NCI-H526 (cell line): ENCODE measurements around the gene CCDC169.
"Not testable (repeated sequence)": the region's sequence is repeated elsewhere in the genome, so short reads cannot be mapped to it uniquely, and the experiment has no call there.

Source experiments
- DNase-seq, 2 experiments: peaks; one replicate each; lab custom pipeline; 2025; lab: John Stamatoyannopoulos, UW

Gene CCDC169

DNA sequence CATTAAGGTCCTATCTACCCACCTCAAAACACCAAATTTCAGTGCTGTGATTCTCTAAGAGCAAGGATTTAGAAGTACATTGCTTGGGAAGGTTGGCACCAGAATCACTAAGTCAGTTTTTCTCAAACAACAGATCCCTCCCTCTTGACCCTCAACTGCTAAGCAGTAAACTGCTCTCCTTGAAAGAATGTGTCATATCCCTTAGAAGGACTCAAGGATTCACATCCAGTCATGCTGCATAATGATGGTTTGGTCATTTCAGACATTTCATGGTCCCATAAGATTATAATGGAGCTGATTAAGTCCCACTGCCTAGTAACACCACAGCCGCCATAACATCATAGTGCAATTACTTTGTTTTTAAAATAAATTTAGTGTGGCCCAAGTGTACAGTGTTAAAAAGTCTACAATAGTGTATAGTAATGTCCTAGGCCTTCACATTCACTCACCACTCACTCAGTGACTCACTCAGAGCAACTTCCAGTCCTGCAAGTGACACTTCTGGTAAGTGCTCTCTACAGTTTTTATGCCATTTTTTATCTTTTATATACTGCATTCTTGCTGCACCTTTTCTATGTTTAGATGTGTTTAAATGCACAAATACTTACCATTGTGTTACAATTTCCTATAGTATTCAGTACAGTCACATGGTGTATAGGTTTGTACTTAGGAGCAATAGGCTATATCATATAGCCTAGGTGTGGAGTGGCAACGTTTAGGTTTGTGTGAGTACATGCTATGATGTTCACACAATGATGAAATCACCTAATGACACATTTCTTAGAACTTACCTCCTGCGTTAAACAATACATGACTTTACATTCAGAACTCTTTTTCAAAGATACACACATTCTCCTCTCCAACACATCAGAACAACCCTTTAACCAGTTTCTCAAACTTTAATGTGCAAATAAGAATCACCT lies 15.7 kb upstream of the CCDC169 start:
- DNase-seq, result no peak

GRCh38 chr13:36310417-36311108 lies 12.9 kb upstream of the CCDC169 start:
- DNase-seq, result no peak

- DNase-seq, result no peak
These were observed 4.7 kb upstream of the CCDC169 start for GRCh38 chr13:36302289-36302688.

DNA sequence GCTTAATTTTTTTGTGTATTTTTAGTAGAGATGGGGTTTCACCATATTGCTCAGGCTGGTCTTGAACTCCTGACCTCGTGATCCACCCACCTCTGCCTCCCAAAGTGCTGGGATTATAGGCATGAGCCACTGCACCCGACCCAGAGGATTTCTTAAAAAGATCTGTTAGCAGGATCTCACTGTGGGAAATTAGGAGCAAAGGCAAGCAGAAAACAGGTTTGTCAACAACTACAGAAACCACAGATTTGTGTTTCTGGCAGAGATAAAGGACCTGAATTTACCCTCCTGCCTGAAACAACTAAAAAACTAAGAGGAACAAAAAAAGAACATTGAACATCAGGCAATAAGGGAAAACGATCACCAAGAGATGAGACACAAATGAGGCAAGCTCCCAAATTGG lies 1.9 kb upstream of the CCDC169 start:
- DNase-seq, result not testable (repeated sequence)

GRCh38 chr13:36298535-36299068 lies 988 bp upstream of the CCDC169 start:
- no peak for DNase-seq

GRCh38 chr13:36294096-36294495 lies 3.5 kb downstream of the CCDC169 start:
- DNase-seq, result no peak

GRCh38 chr13:36293497-36293896 lies 4.1 kb downstream of the CCDC169 start:
- DNase-seq, result no peak

- DNase-seq, result no peak
These were observed 8.7 kb downstream of the CCDC169 start for GRCh38 chr13:36288794-36289391.

DNA sequence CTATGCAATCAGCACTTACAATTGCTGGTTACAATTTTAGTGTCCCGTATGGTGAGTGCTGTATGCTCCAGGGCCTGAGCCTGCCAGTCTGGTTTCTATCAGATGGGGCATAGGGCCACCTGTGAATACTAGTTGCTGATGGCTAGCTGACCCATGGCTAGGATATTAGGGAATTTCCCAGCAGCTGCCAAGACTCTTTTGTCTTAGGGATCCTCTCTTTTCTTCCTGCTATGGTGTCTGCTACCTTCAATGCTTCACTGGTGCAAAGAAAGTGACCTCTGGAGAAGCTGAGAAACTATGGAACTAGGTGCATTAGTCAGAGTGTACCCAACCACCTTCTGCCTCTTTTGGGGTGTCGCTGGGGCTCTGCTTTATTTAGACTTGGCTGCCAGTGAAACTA lies 11.6 kb downstream of the CCDC169 start:
- no peak for DNase-seq

DNA sequence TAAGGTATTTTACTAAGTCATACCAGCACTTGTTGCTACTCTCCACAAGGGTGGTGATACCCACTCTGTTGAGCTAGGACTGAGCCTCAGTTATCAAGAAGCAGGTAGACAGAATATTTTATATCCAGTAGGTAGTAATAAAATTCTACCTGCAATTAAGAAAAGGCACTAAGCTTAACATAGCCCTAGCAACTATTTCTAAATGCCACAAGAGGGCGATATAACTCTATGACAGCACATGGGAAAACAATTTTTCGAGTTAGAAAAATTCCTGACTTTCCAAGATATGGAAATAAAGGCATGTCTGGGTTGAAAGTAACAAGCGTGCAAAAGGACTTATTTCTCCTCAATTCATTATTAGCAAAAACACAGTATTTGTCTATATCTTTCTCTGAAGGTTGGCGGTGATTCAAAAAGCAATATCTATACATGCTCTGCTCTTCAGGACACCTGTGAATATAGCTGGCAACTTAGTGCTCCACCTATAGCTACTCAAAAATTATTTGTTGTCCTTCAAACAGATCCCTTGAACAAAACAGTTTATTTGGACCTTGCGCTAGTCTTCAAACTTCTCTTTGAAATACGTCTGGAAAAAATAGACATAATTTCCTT lies 14.7 kb downstream of the CCDC169 start:
- peak; percentile 26 to 72 for DNase-seq

DNA sequence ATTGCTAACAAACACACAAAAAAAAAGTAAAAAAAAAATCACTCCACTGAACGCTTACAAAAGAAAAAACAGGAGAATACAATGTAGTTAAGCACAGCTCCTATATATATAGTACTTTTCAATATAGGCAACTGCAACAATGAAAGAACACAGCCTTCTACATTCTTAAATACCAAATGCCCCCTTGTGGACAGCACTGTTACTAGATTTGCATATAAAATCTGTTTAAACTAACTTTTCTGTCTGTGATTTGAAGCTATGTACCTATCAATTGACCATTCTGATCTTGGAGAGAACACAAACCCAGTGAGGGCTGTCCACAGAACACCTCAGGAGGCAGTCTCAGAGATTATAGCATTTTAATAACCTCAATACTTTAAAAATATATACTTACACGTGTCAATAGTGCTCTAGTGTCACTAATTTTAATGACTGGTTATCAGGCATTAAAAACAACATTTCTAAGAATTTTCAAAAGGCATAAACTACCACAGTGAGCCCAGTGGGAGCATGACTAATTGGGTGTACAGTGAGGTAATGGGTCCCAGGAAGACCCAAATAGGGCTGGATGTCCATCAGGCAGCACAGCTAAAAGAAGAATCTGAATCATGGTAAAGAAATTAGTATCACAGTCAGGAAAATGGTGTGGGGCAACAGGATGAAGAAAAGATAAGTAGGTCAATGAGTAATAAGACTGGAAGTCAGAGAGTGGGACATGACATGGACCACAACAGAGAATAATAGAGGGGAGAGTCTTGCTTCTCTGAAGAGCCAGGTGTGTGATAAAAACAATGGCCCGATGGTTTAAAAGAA lies 22.2 kb downstream of the CCDC169 start:
- DNase-seq, result peak; percentile 22 to 84

- DNase-seq, result no peak
These were observed 24.2 kb downstream of the CCDC169 start for GRCh38 chr13:36273431-36273830.

DNA sequence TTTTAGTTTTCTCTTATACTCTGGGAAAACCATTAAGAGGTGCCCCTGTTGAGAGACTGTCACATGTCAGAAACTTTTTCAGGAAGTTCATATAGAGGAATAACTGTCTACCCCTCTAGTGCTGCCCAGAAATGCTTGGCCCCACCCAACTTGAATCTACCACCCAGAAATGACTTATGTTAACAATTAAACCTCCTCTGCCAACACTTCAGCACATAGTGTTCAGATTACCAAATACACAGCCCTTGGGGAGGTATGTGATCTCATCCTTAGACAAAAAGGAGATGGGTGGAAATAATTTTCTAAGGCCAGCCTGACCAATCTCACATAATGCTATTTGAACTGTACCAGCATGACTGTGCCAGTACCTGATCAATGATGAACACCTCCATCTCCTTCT lies 35.6 kb downstream of the CCDC169 start:
- DNase-seq, result no peak

GRCh38 chr13:36261011-36261410 lies 36.6 kb downstream of the CCDC169 start:
- no peak for DNase-seq

DNA sequence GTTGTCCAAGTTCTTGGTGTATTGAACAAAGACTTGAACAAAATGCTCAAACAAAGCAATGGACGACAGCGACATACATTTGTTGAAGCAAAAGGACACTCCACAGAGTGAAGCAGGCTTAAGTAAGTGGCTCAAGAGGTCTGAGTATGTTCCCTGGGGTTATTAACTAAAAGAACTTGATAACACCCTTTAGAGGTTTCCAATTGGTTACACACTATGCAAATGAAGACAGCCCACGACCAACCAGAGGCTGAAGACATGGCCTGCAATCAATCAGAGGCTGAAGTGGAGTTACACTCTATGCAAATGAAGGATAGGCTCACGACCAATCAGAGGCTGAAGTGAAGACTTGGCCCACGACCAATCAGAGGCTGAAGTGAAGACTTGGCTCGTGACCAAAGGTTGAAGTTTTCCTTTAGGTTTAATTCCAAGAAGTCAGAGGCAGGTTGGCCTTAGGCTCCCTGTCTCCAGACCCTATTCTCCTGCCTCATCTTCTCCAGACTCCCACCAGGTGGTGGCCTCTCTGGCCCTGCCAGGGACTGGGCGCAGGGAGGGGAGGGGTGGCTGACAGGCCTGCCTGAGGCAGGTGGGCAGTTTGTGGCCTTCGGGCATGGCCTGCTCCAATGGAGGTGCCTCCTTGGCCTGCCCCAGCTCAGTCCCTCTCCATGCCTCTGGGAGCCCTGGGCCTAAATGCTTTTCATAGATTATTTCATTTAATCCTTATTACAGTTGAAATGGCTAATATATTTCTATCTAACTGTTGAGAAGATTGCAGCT lies 38.1 kb downstream of the CCDC169 start:
- DNase-seq, result no peak

DNA sequence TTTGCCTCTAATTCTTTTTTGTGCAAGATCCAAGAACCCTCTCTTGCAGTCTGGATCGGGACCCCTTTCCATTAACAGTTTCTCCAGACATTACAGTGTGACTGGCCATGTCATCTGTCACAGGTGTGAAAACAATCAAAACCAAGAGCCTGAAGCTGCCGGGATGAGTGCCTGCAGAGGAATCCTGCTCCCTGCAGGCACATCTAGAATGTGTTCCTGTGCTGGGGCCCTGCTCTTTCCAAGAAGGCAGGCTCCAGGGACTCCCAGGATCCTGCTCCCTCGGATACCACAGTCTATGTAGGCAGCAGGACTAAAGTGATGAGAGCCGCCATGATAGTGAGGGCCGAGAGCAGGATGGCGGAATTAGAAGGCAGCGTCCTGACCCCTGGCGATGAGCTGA lies 38.8 kb downstream of the CCDC169 start:
- no peak for DNase-seq

DNA sequence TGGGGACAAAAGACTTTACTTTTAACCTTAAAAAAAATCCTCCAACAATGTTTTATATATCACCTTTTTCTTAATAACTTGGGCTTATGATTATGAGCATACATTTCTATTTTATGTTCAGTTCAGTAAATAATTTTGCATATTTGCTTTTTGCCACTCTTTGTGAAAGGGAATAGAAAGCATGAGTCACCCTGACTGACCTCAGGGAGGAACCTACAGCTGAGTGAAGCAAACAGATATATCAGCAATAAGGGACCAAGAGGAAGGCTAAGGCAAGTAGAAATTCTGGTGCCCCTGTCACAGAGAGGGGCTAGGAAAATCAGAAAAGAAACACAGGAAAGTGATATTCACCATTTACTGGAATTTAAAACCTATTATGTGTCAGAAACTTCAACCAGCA lies 46.1 kb downstream of the CCDC169 start:
- DNase-seq, result no peak

DNA sequence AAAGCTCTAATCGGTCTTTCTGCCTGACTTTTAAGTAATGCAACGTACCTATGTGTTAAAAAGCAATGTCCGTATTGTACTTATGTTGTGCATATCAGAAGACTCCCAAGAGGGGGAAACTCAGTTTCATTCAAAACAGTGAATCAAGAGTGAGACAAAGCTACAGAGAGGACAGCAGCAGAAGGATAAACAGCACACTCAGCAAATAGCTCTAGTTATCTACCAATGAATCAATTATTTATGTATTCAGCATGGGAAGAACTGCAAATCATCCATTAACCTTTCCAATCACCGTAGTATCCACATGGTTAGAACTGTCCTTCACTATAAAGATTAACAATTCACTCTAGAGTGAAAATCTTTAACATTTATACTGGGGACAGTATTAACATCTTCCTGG lies 46.6 kb downstream of the CCDC169 start:
- no peak for DNase-seq

DNA sequence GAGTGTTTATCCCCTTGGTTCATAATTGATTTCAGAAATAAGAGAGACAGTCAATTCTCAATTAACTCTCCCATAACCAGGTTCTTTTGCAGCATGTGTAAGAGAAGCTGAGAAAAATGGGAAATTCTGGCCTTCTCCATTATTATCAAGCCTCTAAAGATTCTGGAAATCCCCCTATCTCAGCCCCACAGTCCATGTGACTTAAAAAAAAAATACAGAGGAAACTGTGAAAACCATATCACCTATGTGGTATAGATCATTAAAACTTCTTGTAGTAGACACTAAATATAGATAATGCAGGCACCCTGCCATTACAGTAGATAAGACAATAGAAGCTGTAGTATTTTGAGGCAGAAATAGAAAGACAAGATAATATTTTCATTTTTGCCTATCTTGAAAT lies 48.9 kb downstream of the CCDC169 start:
- no peak for DNase-seq

DNA sequence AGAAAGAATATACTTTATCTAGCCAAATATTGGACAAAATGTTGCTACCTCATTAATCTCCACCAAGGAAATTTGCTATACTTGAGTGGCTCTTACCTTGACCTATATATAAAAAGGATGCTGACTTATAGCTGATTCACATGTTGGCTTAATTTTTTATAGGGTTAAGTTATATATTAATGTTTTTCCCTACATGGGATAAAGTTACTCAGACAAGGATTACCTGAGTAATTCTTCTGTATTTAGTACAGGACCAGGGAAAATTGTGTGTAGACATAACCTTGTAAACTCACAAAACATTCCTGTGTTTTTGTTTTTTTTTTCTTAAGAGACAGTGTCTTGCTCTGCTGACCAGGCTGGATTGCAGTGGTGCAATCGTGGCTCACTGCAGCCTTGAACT lies 52.6 kb downstream of the CCDC169 start:
- no peak for DNase-seq

DNA sequence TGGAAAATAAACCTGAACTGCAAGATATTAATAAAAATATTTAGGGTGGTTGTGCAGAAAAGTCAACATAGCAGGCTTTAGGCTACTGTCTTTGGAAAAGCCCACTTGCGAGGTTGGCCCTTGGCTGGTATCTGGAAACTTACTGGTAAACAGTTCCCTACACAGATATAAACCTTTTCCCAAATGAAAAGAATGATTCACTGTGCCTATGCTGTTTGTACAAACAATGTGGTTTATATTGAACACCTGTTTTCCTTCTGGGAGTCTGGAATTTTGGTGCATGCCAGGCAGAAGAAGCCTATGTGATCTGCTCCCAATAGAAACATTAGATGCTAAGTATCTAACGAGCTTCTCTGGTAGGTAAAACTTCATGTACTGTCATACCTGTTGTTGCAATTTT lies 53.5 kb downstream of the CCDC169 start:
- DNase-seq, result no peak
